Nasal cavity respiratory epithelium epithelial cell of viscerocranial mucosa (primary cell): ENCODE measurements around the gene IGF1R. TPM values are rescaled to one million over a fixed set of nuclear protein-coding genes. Genes with fewer than 3 reads are reported as not detected.

Source experiments
- total RNA-seq: library from RNA; depleted of rRNA; stranded (reverse); fragments of >200 nt; gene quantifications from 2 replicates; pipeline ENCODE4 v1.2.3, GENCODE V29; 2014

IGF1R gene
- total RNA-seq: 26.3 and 223 TPM in 2 replicates

GRCh38 chr15:98647774-98648653 lies at the start of gene IGF1R:
Gene IGF1R (plus strand): TSS chr15:98648539. CDS start chr15:98649582, 1,043 bp downstream.

